Type B pancreatic cell (in vitro differentiated cells): ENCODE data around the gene SPINK8. TPM values are rescaled to one million over a fixed set of nuclear protein-coding genes. Genes with fewer than 3 reads are reported as not detected.

ENCODE experiments used
- DNase-seq: peaks from one replicate; pipeline ENCODE4 v3.0.0; 2021; ENCODE audit warnings: mixed read lengths; ENCODE audit not compliant: unreplicated experiment; ENCODE audit errors: extremely low spot score
- H3K27ac Mint-ChIP-seq: 2 replicates; pipeline ENCODE4 v1.8.0; 2021; ENCODE audit warnings: mild to moderate bottlenecking, mixed read lengths
- H3K27me3 Mint-ChIP-seq: 2 replicates; pipeline ENCODE4 v1.8.0; 2021; ENCODE audit warnings: mixed read lengths
- H3K36me3 Mint-ChIP-seq: 2 replicates; pipeline ENCODE4 v1.8.0; 2021; ENCODE audit warnings: mixed read lengths
- H3K4me1 Mint-ChIP-seq: one replicate; pipeline ENCODE4 v1.8.0; 2021; ENCODE audit warnings: mixed read lengths; ENCODE audit not compliant: unreplicated experiment
- H3K4me3 Mint-ChIP-seq: 2 replicates; pipeline ENCODE4 v1.8.0; 2021; ENCODE audit warnings: mild to moderate bottlenecking, mixed read lengths
- H3K9me3 Mint-ChIP-seq: 2 replicates; pipeline ENCODE4 v1.8.0; 2021; ENCODE audit warnings: mixed read lengths
- CTCF ChIP-seq: fragments of 200-600 bp; sonication (generic); conservative IDR thresholded peaks from 2 replicates; pipeline ENCODE4 v1.5.0; 2021; ENCODE audit warnings: antibody characterized with exemption, mild to moderate bottlenecking
- total RNA-seq: library from RNA; stranded (reverse); gene quantifications from 2 replicates; pipeline ENCODE4 v1.2.1, GENCODE V29; 2021; ENCODE audit warnings: low replicate concordance

Gene SPINK8
- total RNA-seq, 1 donor from 2014 or later: not detected

GRCh38 chr3:48353987-48354386 lies 20.5 kb upstream of the SPINK8 start:
- no peak for DNase-seq
- Mint-ChIP-seq H3K27me3 (peaks cover 4% of the 10 kb centered on the region), H3K36me3 (no peaks in the 10 kb centered on the region), H3K27ac (no peak overlapping the region), H3K9me3 (peaks cover 7% of the 10 kb centered on the region), H3K4me1 (no peaks in the 10 kb centered on the region), H3K4me3 (no peak overlapping the region)
- no peak for TF ChIP-seq CTCF

- Mint-ChIP-seq H3K36me3 (no peaks in the 10 kb centered on the region), H3K27me3 (peaks cover 4% of the 10 kb centered on the region), H3K4me1 (no peaks in the 10 kb centered on the region), H3K4me3 (no peak overlapping the region), H3K27ac (no peak overlapping the region), H3K9me3 (peaks cover 7% of the 10 kb centered on the region)
- no peak for DNase-seq
- TF ChIP-seq CTCF: no peak
These were observed 19.1 kb upstream of the SPINK8 start for GRCh38 chr3:48352546-48352945.

DNA sequence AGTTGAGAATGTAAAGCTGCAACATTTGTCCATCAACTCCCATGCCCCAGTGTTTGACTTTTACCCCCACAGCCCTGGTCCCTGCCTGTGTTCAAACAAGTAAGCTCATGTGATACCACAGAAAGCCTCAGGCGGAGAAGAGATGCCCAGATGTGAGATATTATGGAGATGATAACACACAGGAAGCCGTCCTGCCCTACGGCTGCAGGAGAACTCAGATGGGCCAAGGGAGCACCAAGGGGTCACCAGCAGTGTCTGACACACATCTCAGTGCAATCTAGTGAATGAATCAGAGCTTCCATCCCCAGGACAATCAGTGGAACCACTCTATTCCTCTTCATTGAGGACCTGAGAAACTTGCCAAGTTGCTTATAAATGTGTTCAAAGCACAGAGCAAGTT lies 14.0 kb upstream of the SPINK8 start:
- no peak for DNase-seq
- H3K27ac Mint-ChIP-seq: no peak overlapping the region
- no peaks in the 10 kb centered on the region for H3K27me3 Mint-ChIP-seq
- no peaks in the 10 kb centered on the region for H3K36me3 Mint-ChIP-seq
- no peak for TF ChIP-seq CTCF
- no peak overlapping the region for H3K4me3 Mint-ChIP-seq
- H3K9me3 Mint-ChIP-seq: no peaks in the 10 kb centered on the region
- peaks cover 13% of the 10 kb centered on the region for H3K4me1 Mint-ChIP-seq

GRCh38 chr3:48345946-48346572 lies 12.6 kb upstream of the SPINK8 start:
- Mint-ChIP-seq H3K4me3 (peak overlapping the region; percentile 51), H3K4me1 (peaks cover 13% of the 10 kb centered on the region), H3K27me3 (no peaks in the 10 kb centered on the region), H3K9me3 (no peaks in the 10 kb centered on the region), H3K36me3 (no peaks in the 10 kb centered on the region), H3K27ac (no peak overlapping the region)
- no peak for TF ChIP-seq CTCF
- DNase-seq: no peak

- no peak for DNase-seq
- Mint-ChIP-seq H3K27me3 (no peaks in the 10 kb centered on the region), H3K27ac (no peak overlapping the region), H3K4me3 (no peak overlapping the region), H3K4me1 (peaks cover 13% of the 10 kb centered on the region), H3K9me3 (no peaks in the 10 kb centered on the region), H3K36me3 (no peaks in the 10 kb centered on the region)
- TF ChIP-seq CTCF: no peak
These were observed 11.5 kb upstream of the SPINK8 start for GRCh38 chr3:48344867-48345507.
